Stimulated activated CD4-positive, alpha-beta T cell treated with anti-CD3 and anti-CD28 coated beads, Interleukin-1b, Interleukin-23, amount 100 ng/mL, for 4 hours (primary cell): ENCODE data around the gene RAB11FIP2.

Experiments used
- DNase-seq, 2 donors: peaks; one replicate each; pipeline ENCODE4 v3.0.0-alpha.2; 2020; ENCODE audit warnings: low read depth in 2 of 2

Gene RAB11FIP2

DNA sequence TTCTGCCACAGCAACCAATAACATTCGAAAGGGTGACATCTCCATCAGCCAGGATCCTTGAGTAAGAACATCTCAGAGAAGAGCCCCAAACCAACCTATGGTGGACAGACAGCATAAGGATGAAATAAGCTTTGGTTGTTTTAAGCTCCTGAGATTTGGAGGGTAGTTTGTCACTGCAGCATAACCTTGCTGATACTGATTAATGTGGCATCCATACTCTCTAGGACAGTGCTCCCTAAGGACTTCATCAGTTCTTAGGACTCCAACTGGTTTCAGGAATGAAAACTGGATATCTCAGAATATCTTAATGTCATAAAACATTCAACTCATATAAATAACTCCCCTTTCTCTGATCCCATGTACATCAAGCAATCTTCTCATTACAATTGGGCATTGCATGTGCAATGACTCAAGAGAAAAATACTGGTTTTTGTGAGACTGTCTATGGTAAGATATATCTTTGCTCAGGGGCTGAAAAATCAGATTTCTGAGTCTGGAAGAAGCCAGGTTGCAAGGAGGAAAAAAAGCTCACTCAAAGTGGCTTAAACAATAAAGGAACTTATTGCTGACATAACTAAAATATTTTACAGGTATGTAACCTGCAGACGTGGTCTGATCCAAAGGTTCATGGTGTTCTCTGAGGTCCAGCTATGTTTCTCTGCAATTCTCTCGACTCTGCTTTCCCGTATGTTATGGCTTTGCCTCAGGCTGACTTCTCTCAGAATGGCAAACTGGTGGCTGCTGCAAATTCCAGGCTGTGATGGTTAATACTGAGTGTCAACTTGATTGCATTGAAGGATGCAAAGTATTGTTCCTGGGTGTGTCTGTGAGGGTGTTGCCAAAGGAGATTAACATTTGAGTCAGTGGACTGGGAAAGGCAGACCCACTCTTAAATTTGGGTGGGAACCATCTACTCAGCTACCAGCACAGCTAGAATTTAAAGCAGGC, 65.7 kb downstream of the RAB11FIP2 start:
- no peak for DNase-seq

DNA sequence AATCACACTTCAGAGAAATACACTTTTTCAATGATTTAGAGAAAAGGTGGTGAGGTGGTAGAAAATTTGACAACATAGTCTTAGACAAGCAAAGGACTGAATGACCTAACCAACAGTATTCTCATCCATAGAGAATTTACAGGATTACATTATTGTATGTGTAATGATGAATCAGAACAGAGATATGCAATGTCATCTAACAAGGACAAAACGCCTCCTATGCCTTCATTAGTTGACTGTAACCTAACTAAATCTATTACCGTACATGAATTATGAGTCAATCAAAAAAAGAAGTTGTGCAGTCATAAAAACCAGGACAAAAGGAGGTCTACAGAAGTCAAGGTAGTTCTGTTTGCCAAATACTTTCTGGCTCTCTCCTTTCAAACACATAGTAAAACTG, 66.5 kb downstream of the RAB11FIP2 start:
- DNase-seq, result no peak

DNA sequence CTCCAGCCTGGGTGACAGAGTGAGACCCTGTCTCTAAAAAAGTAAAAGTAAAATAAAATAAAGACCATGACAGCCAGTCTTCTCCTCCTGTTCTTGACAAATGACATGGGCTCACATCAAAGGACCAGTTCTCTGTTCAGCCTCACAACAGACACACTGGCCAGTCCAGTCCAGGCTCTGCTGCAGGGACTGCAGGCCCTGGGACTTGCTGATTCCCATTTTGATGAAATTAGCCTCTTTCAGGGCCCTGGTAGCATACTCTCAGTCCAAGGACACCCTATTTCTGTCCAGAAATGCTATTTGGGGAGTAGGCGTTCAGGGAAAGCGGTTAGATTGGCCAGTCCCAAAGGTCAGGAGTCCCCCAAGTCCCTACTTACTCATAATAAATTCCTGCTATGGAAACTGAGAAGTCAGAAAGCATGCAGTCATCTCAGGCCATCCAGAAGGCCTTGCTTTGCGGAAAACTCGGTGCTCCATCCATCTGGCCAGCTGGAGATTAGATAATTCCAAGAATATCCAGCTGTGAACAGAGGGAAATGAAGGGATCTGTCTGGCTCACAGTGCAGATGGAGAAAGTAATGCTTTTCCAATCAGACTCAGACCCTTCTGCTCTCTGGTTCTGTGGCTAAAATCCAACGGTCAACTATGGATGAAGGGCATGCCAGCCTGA, 74.4 kb downstream of the RAB11FIP2 start:
- no peak for DNase-seq

DNA sequence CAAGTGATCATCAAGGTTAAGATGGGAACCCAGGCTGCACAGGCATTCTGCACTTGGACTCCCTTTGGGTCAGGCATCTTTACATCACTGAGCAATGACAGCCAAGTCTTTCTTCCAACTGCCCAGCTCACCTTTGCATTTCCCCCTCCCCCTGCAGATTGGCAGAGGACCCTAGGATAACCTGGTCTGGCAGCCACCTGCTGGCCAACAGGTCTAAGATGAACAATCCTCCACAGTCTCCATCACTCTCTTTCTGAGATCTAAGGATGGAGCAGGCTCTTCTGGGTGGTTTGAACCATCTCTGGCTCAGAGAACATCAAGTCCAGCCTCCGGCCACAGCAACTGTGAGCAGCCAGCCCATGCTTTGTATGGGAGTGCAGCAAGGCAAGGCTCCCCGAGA, 75.8 kb downstream of the RAB11FIP2 start:
- DNase-seq, result no peak

DNA sequence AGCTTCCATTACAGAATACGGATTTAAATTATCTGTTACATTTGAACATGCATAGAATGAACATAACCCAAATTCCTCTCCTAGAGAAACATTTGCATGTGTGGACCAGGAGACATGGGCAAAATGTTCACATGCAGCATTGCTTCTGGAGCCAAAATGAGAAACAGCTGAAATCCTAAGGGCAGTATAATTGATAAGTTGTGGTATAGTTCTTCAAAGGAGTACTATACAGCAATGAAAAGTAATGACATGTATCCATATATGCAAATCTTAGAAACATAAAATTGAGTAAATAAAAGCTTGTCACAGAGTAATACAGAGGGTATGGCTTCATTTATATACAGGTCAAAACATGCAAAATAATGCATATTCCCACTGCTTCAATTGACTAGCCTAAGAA, 77.1 kb downstream of the RAB11FIP2 start:
- DNase-seq, result no peak

DNA sequence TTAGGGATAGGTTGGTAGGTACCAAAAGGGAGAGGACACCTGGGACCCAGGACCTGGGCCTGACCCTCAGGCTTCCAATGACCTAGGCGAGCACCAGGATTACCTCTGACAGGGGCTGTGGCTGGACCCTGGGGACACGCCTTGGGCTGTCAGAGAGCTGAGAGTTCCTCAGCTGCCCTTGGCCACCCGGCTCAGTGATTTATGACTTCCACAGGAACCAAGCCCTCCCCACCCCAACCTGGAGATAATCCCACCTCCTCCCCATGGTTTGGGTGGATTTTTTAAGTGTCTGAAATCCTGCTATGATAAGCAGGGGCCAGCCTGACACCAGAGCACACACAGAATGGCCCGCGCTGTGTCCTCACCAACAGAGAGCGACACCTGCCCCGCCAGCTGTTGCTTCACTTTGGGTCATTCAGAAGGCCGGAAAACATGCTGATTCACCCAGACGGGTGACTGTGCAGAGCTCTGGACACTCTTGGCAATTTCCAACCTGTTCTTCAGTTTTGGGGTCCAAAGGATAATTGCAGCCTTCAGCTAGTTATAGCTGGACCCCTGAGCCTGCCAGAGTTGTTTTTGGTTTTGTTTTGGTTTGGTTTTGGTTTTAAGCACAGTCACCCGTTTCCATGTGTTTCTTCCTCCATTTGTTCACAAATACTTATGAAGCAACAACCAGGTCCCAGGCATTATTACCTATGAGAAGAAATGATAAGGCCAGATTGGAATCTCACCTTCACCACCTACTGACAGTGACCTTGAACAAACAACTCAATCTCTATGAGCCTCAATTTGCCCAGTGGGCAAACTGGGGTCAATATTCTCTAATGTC, 78.2 kb downstream of the RAB11FIP2 start:
- DNase-seq, result no peak

DNA sequence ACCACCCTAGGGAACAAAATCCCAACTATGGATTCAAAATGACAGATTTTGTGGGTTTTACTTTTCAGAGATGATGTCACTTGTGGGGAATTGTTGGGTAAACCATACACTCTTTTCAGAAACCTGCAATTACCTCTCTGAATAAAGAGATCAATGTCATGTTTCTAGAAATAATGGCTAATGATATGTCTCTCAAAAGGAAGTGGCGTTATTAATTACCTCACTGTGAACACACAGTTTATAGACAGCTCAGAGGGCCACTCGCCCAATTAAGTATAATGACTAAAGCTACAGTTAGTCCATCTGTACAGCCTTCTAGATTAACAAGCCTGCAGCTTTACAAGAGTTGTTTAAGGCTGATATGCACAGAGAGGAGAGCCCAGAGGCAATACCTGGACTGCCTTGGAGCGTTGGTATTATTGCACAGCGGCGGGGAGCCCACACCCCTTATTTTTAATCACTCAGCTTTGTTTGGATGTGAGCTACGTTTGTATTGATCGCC, 79.5 kb downstream of the RAB11FIP2 start:
- DNase-seq, result no peak

DNA sequence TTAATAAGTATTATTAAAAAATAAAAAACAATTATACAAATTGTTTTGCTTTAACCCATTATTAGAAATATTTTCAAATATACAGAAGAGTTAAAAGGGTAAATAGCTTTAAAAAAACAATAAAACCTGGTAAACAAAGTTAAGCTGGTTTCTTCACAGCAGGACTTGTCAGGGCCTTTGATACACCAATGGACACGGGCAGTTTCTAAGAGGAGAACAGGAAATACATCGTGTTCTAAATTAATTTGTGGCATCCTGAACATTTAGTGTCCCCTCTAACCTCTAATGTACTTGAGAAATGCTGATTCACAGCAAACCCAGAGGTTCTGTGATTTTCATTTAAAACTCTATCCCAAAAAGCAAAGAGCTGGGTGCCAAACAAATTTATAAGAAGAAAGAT, 80.8 kb downstream of the RAB11FIP2 start:
- DNase-seq, result no peak

DNA sequence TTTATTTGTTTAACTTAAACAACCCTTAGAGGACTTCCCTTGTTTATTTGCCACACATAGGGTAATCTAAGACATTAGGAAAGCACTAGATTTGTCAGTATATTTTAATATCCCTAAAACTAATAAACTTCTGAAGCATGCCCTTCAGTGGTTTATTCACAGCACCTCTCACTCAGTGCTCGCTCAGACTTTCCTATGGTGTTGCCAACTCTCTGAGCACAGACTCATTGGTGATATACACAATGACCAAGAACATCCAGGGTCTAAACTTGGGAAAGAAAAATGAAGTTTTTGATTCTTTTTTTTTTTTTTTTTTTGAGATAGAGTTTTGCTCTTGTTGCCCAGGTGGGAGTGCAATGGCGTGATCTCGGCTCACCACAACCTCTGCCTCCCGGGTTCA, 82.2 kb downstream of the RAB11FIP2 start:
- DNase-seq, result no peak

DNA sequence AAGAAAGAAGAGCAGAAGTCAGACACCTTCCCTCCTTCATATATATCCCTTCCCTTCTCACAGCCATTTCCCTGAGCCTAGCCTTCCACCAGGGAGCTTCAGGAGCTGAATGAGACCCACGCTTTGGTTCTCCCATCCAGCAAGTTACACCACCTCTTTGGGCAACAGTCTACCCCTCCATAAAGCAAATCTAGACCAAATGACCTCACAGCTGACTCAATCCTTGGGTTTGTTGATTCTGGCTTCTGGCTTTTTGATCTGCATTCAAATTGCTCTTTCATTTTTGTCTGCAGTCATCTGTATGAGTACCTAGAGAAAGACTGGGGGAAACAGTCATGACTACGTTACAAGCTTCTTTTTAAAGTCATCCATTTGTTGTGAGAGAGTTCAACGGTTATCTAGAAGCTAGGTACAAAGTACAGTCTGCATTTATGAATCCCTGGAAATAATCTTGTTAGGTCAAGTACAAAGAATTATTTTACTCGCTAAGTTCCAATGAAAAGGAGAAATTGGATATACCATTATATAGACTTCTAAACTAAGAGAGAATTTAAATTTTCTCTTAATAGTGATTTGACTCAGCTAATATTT, 86.3 kb downstream of the RAB11FIP2 start:
- no peak for DNase-seq

DNA sequence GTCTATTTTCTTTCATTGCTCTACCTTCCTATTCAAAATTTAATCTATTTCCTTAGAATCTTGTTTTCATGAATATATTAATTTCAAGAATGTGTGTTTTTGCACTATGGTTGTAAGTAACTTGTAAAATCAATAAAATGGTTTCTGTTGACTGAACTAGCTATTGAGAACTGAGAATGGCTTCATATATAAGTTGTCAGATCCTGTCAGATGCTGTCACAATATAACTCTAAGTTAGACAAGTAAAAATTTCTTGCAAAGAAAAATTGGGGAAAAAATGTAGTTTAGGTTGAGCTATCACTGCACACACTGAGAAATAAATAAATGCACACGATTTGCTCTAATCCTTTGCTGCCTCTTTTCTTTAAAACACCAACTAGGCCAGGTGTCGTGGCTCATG, 89.8 kb downstream of the RAB11FIP2 start:
- DNase-seq, result no peak

DNA sequence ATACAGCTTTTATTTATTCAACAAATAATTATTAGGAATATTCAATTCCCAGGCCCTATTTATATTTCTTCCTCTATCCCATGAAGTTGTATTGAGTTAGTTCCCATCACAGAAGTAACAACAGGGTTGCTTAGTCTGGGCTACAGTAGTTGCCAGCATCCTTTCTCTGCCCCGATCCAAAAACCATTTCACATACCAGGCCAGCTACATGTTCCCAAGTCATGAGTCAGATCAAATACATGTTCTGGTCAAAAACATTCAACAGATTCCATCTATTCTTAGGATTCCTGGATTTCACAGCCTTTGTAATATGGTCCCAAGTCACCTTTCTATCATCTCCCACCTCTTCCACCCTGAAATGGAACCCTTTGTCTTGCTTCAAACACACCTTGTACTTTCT, 91.6 kb downstream of the RAB11FIP2 start:
- DNase-seq, result no peak
